HUES6 (cell line): ENCODE results near the gene SFMBT1.

Experiments used
- H3K27ac ChIP-seq: 2 replicates; pipeline ENCODE4 v1.7.0; 2013; ENCODE audit warnings: low read depth, mild to moderate bottlenecking, low read length, inconsistent platforms
- H3K27me3 ChIP-seq: 2 replicates; pipeline ENCODE4 v1.6.1; 2013; ENCODE audit warnings: low read length; ENCODE audit not compliant: control insufficient read depth, insufficient read depth
- H3K36me3 ChIP-seq: 2 replicates; pipeline ENCODE4 v1.6.1; 2013; ENCODE audit warnings: low read length; ENCODE audit not compliant: control insufficient read depth, insufficient read depth
- H3K4me1 ChIP-seq: 2 replicates; pipeline ENCODE4 v1.6.1; 2013; ENCODE audit warnings: low read length; ENCODE audit not compliant: control insufficient read depth, insufficient read depth
- H3K4me3 ChIP-seq: 2 replicates; pipeline ENCODE4 v1.5.1; 2013; ENCODE audit warnings: low read depth, low read length
- H3K9ac ChIP-seq: one replicate; pipeline ENCODE4 v1.6.1; 2013; ENCODE audit warnings: mild to moderate bottlenecking, low read length
- H3K9me3 ChIP-seq: 2 replicates; pipeline ENCODE4 v1.6.1; 2013; ENCODE audit warnings: low read depth, low read length; ENCODE audit not compliant: control insufficient read depth, insufficient read depth

SFMBT1 gene

GRCh38 chr3:52912885-52913731 is 132.8 kb downstream of the SFMBT1 start:
- H3K27me3 ChIP-seq = no peaks in the 10 kb centered on the region
- no peaks in the 10 kb centered on the region for H3K4me1 ChIP-seq
- no peak overlapping the region for H3K4me3 ChIP-seq
- H3K9ac ChIP-seq = no peak overlapping the region
- no peak overlapping the region for H3K27ac ChIP-seq
- H3K36me3 ChIP-seq = peaks cover 22% of the 10 kb centered on the region
- no peaks in the 10 kb centered on the region for H3K9me3 ChIP-seq

- H3K9ac ChIP-seq = no peak overlapping the region
- no peaks in the 10 kb centered on the region for H3K4me1 ChIP-seq
- no peak overlapping the region for H3K4me3 ChIP-seq
- H3K27ac ChIP-seq = no peak overlapping the region
- no peaks in the 10 kb centered on the region for H3K9me3 ChIP-seq
- H3K36me3 ChIP-seq = peaks cover 18% of the 10 kb centered on the region
- H3K27me3 ChIP-seq = no peaks in the 10 kb centered on the region
These were observed 135.1 kb downstream of the SFMBT1 start for GRCh38 chr3:52910823-52911222.

- Histone ChIP-seq H3K4me3 (no peak overlapping the region), H3K4me1 (no peaks in the 10 kb centered on the region), H3K9me3 (no peaks in the 10 kb centered on the region), H3K36me3 (peaks cover 14% of the 10 kb centered on the region), H3K9ac (no peak overlapping the region), H3K27me3 (no peaks in the 10 kb centered on the region), H3K27ac (no peak overlapping the region)
These were observed 138.4 kb downstream of the SFMBT1 start for GRCh38 chr3:52907497-52907896.

GRCh38 chr3:52904552-52904951 is 141.3 kb downstream of the SFMBT1 start:
- peaks cover 13% of the 10 kb centered on the region for H3K36me3 ChIP-seq

GRCh38 chr3:52904000-52904399 is 141.9 kb downstream of the SFMBT1 start:
- Histone ChIP-seq H3K4me3 (no peak overlapping the region), H3K36me3 (peaks cover 13% of the 10 kb centered on the region), H3K27ac (no peak overlapping the region), H3K27me3 (no peaks in the 10 kb centered on the region), H3K4me1 (no peaks in the 10 kb centered on the region), H3K9ac (no peak overlapping the region), H3K9me3 (no peaks in the 10 kb centered on the region)

More at GRCh38 chr3:52904552-52904951, 141.3 kb downstream of the SFMBT1 start:
- Histone ChIP-seq H3K27me3 (no peaks in the 10 kb centered on the region), H3K4me1 (no peaks in the 10 kb centered on the region), H3K9me3 (no peaks in the 10 kb centered on the region), H3K4me3 (no peak overlapping the region), H3K27ac (no peak overlapping the region), H3K9ac (no peak overlapping the region)

- peak within 1 kb of the TSS; percentile 80 for H3K4me3 ChIP-seq
- H3K27me3 ChIP-seq = no peaks in the 10 kb centered on the region
- no peaks in the 10 kb centered on the region for H3K9me3 ChIP-seq
- 0 out of 2 replicates have a peak, but pooled peaks cover 3% of the 10 kb centered on the region for H3K4me1 ChIP-seq
- H3K36me3 ChIP-seq = no peaks in the 10 kb centered on the region
- H3K9ac ChIP-seq = peak within 1 kb of the TSS; percentile 64
- H3K27ac ChIP-seq = no peak within 1 kb of the TSS
These were observed 148.4 kb downstream of the SFMBT1 start, which contains the start of gene STIMATE for GRCh38 chr3:52897130-52898122. TSS of gene STIMATE (minus strand) at chr3:52897548. CDS start at chr3:52897450, 98 bp downstream.

GRCh38 chr3:52896613-52897012 is 149.3 kb downstream of the SFMBT1 start:
- Histone ChIP-seq H3K27ac (no peak overlapping the region), H3K27me3 (no peaks in the 10 kb centered on the region), H3K4me1 (0 out of 2 replicates have a peak, but pooled peaks cover 3% of the 10 kb centered on the region), H3K36me3 (no peaks in the 10 kb centered on the region), H3K9ac (peak overlapping the region; percentile 64), H3K9me3 (no peaks in the 10 kb centered on the region), H3K4me3 (peak overlapping the region; percentile 80)

- no peaks in the 10 kb centered on the region for H3K9me3 ChIP-seq
- no peaks in the 10 kb centered on the region for H3K27me3 ChIP-seq
- peak overlapping the region; percentile 80 for H3K4me3 ChIP-seq
- H3K27ac ChIP-seq = no peak overlapping the region
- 0 out of 2 replicates have a peak, but pooled peaks cover 3% of the 10 kb centered on the region for H3K4me1 ChIP-seq
- H3K9ac ChIP-seq = no peak overlapping the region
- no peaks in the 10 kb centered on the region for H3K36me3 ChIP-seq
These were observed 149.7 kb downstream of the SFMBT1 start for GRCh38 chr3:52896151-52896550.

GRCh38 chr3:52895418-52895817 is 150.5 kb downstream of the SFMBT1 start:
- Histone ChIP-seq H3K9ac (no peak overlapping the region), H3K27ac (no peak overlapping the region), H3K36me3 (no peaks in the 10 kb centered on the region), H3K9me3 (no peaks in the 10 kb centered on the region), H3K27me3 (no peaks in the 10 kb centered on the region), H3K4me1 (0 out of 2 replicates have a peak, but pooled peaks cover 3% of the 10 kb centered on the region), H3K4me3 (no peak overlapping the region)

- Histone ChIP-seq H3K4me3 (no peak overlapping the region), H3K27ac (no peak overlapping the region), H3K27me3 (no peaks in the 10 kb centered on the region), H3K4me1 (0 out of 2 replicates have a peak, but pooled peaks cover 3% of the 10 kb centered on the region), H3K9ac (no peak overlapping the region), H3K36me3 (no peaks in the 10 kb centered on the region), H3K9me3 (no peaks in the 10 kb centered on the region)
These were observed 151.1 kb downstream of the SFMBT1 start for GRCh38 chr3:52894756-52895155.
